Progenitor cell of endocrine pancreas (in vitro differentiated cells): Measurements from ENCODE around the gene EZH1. TPM values are rescaled to one million over a fixed set of nuclear protein-coding genes. Genes with fewer than 3 reads are reported as not detected.
"Not testable (repeated sequence)": the region's sequence is repeated elsewhere in the genome, so short reads cannot be mapped to it uniquely, and the experiment has no call there.

Experiments
- DNase-seq: peaks from one replicate; pipeline ENCODE4 v3.0.0; 2021; ENCODE audit warnings: low spot score; ENCODE audit not compliant: unreplicated experiment
- H3K27ac Mint-ChIP-seq: 2 replicates; pipeline ENCODE4 v1.8.0; 2021; ENCODE audit warnings: mild to moderate bottlenecking, moderate library complexity, mixed read lengths
- H3K27me3 Mint-ChIP-seq: 2 replicates; pipeline ENCODE4 v1.8.0; 2021; ENCODE audit warnings: mixed read lengths
- H3K36me3 Mint-ChIP-seq: 2 replicates; pipeline ENCODE4 v1.8.0; 2022; ENCODE audit warnings: mixed read lengths; ENCODE audit not compliant: insufficient read depth
- H3K4me1 Mint-ChIP-seq: 2 replicates; pipeline ENCODE4 v1.8.0; 2021; ENCODE audit warnings: low read depth, mixed read lengths
- H3K4me3 Mint-ChIP-seq: 2 replicates; pipeline ENCODE4 v1.8.0; 2021; ENCODE audit warnings: low read depth, mild to moderate bottlenecking, moderate library complexity, mixed read lengths
- H3K9me3 Mint-ChIP-seq: 2 replicates; pipeline ENCODE4 v1.8.0; 2021; ENCODE audit warnings: low read depth, mixed read lengths
- total RNA-seq: library from RNA; stranded (reverse); gene quantifications from 2 replicates; pipeline ENCODE4 v1.2.1, GENCODE V29; 2021
- TF ChIP-seq, protein P1 (sequence below): fragments of 200-600 bp; sonication (generic); IDR thresholded peaks from one replicate; pipeline ENCODE4 v1.5.0; 2021; ENCODE audit warnings: antibody characterized with exemption, mild to moderate bottlenecking; ENCODE audit not compliant: unreplicated experiment

The EZH1 gene
- total RNA-seq, 1 donor from 2014 or later, result 31.9 TPM

DNA sequence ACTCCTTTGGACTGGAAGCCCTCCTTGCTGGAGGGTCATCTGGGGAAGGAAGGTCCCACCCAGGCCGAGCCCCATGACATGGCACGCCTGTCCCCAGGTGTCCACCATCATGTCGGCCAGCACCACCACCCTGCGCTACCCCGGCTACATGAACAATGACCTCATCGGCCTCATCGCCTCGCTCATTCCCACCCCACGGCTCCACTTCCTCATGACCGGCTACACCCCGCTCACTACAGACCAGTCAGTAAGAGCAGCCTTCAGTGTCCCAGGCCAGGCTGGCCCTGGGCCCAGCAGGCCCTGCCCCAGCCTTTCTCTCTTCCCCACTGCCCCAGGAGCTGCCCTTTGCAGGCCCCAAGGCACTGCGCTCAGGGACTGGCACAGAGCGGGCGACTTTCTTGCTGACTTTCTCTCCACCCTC lies 79.2 kb downstream of the EZH1 start:
- Mint-ChIP-seq H3K27ac (no peak overlapping the region), H3K4me1 (peaks cover 1% of the 10 kb centered on the region), H3K36me3 (peaks cover 20% of the 10 kb centered on the region), H3K27me3 (peaks cover 16% of the 10 kb centered on the region), H3K4me3 (no peak overlapping the region), H3K9me3 (no peaks in the 10 kb centered on the region)
- DNase-seq, result no peak
- TF ChIP-seq, protein P1, sequence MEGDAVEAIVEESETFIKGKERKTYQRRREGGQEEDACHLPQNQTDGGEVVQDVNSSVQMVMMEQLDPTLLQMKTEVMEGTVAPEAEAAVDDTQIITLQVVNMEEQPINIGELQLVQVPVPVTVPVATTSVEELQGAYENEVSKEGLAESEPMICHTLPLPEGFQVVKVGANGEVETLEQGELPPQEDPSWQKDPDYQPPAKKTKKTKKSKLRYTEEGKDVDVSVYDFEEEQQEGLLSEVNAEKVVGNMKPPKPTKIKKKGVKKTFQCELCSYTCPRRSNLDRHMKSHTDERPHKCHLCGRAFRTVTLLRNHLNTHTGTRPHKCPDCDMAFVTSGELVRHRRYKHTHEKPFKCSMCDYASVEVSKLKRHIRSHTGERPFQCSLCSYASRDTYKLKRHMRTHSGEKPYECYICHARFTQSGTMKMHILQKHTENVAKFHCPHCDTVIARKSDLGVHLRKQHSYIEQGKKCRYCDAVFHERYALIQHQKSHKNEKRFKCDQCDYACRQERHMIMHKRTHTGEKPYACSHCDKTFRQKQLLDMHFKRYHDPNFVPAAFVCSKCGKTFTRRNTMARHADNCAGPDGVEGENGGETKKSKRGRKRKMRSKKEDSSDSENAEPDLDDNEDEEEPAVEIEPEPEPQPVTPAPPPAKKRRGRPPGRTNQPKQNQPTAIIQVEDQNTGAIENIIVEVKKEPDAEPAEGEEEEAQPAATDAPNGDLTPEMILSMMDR, result no peak

DNA sequence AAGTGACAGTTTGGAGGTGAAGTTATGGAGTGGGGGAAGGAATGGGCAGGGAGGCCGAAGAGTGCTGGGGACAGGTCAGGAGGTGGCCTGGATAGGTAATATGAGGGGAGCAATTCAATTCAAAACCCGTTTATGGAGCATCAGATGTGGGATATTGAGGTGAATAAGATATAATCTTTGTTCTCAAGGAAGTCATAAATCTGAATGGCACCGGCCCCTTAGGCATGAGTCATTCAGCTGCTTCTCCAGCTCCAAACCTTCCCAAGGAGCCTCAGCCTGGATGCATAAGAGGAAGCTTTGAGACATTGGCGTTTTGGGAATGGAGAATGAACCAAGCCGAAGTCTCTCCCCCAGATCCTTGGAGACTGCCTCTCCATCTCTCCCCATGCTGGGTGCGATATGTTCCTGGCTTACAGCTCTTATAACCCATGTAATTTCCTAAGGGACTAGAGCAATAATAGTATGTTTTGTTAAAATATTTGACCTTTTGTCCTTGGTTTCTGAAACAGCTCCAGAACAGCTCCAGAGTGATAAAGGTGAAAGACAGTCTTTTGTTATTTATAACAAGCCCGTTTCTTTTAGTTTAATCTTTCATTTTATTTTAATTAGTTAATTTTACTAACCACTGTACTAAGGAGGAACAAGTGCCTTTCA lies 84.0 kb downstream of the EZH1 start:
- Mint-ChIP-seq H3K27ac (no peak overlapping the region), H3K4me1 (peaks cover 4% of the 10 kb centered on the region), H3K36me3 (peaks cover 12% of the 10 kb centered on the region), H3K9me3 (peaks cover 4% of the 10 kb centered on the region), H3K27me3 (peaks cover 2% of the 10 kb centered on the region), H3K4me3 (no peak overlapping the region)
- TF ChIP-seq, protein P1, result no peak
- no peak for DNase-seq

DNA sequence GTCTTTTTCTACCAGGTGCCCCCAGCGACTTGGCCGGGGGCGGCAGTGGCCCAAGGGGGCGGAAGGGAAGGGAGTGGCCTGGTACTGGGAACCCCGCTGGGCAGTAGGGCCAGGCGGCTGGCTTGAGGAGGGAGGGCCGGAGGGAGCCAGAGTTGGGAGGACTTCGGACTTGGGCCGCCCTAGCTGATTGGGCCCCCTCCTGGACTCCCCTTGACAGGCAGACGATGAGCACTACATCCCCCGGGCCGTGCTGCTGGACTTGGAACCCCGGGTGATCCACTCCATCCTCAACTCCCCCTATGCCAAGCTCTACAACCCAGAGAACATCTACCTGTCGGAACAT lies 84.9 kb downstream of the EZH1 start:
- not testable (repeated sequence) for H3K4me1 Mint-ChIP-seq, H3K27me3 Mint-ChIP-seq, DNase-seq, H3K9me3 Mint-ChIP-seq, H3K36me3 Mint-ChIP-seq
- Mint-ChIP-seq H3K4me3 (peak overlapping the region; percentile 87), H3K27ac (peak overlapping the region; percentile 95)

DNA sequence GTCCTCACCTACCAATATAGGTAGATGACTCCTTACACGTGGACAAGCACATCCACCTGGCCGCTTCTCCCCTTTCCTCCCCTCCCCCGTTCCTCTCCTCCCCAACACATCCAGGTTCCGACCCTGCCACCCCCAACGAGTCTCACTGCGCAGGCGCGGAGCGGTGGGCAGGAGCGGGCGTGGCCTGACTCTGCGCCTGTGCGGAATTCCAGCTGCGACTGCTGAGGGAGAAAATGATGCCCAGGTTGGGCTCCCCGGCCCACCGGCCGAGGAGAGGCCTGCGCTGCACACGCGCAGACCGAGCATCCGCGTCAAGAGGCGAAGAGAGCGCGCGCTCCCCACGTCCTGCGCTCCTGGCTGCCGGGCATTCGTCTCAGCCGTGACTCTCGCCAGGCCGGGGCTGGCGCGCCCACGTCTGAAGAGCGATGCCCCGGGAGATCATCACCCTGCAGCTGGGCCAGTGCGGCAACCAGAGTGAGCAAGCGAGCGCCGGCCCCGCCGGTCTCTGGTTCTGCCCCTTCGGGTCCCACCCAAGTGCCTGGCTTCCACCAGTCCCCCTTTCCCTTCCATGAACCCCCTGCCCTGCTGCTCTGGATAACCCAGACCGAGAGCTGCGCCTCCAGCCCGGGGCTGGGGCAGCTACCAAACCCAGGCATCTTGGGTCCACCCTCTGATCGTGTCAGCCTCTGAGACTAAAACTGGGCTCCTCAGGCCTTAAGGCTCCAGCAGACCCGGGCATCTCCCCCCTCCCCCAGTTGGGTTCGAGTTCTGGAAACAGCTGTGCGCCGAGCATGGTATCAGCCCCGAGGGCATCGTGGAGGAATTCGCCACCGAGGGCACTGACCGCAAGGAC lies 85.5 kb downstream of the EZH1 start, which contains the start of gene TUBG2:
TSS of gene TUBG2 (plus strand) at position 206 of the 853 bp plus-strand sequence. CDS start at position 426, 220 bp downstream.
- Mint-ChIP-seq H3K36me3 (peaks cover 8% of the 10 kb centered on the region), H3K4me1 (peaks cover 4% of the 10 kb centered on the region), H3K9me3 (peaks cover 4% of the 10 kb centered on the region), H3K4me3 (peak within 1 kb of the TSS; percentile 87), H3K27ac (peak within 1 kb of the TSS; percentile 95), H3K27me3 (peaks cover 10% of the 10 kb centered on the region)
- TF ChIP-seq, protein P1, result no peak
- peak; percentile 91 for DNase-seq

DNA sequence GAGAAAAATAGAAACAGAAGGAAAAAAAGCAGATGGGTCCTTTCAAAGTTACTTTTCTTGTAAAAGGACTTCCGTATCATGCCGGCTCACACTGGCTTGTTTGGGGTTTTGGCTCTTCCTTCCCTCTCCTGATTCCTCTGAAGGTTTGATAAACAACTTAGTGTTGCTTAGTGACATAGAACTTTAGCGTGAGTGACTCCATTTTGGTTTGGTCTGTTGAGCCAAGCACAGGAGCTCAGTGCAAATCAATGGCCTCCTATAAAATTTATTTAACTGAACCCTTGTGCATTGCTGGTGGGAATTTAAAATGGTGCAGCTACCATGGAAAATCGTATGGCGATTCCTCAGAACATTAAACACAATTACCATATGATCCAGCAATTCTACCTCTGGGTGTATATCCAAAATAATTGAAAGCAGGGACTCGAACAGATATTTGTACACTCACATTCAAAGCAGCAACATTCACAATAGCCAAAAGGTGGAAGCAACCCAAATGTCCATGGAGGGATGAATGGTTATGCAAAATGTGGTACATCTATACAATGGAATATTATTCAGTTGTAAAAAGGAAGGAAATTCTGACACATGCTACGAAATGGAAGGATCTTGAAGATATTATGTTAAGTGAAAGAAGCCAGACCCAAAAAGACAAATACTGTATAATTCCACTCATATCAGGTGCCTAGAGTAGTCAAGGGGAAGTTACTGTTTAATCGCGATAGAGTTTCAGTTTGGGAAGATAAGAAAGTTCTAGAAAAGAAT lies 86.8 kb downstream of the EZH1 start:
- no peak for DNase-seq
- Mint-ChIP-seq H3K4me3 (peak overlapping the region; percentile 87), H3K9me3 (peaks cover 4% of the 10 kb centered on the region)

More for the DNA sequence above, 86.8 kb downstream of the EZH1 start:
- peaks cover 10% of the 10 kb centered on the region for H3K4me1 Mint-ChIP-seq
- TF ChIP-seq, protein P1, result no peak
- H3K36me3 Mint-ChIP-seq, result peaks cover 5% of the 10 kb centered on the region
- no peak overlapping the region for H3K27ac Mint-ChIP-seq
- peaks cover 21% of the 10 kb centered on the region for H3K27me3 Mint-ChIP-seq
